K562 (cell line): ENCODE results near the gene TMEM101. TPM values are rescaled to one million over a fixed set of nuclear protein-coding genes. Genes with fewer than 3 reads are reported as not detected.

Source experiments
- ATF3 ChIP-seq, 2 experiments: fragments of 450-650 bp in 1 of 2; sonication (generic) in 1 of 2; formaldehyde crosslinking in 1 of 2; IDR thresholded peaks in 1 of 2; conservative IDR thresholded peaks in 1 of 2; 2 replicates each; pipeline versions ENCODE4 v1.6.1 to v1.8.1; 2016 to 2023; ENCODE audit warnings: mild to moderate bottlenecking in 2 of 2, moderate library complexity in 2 of 2, inconsistent platforms in 1 of 2, missing genetic modification reagents in 1 of 2
- BACH1 ChIP-seq: fragments of 200-800 bp; sonication (Bioruptor generic); IDR thresholded peaks from 2 replicates; pipeline ENCODE4 v1.6.1; 2016; ENCODE audit warnings: missing genetic modification characterization, missing compliant biosample characterization
- BDP1 ChIP-seq: IDR thresholded peaks from 3 replicates; pipeline ENCODE4 v1.6.1; 2011; ENCODE audit not compliant: insufficient read length, insufficient read depth
- DNMT1 ChIP-seq: fragments of 450-650 bp; IDR thresholded peaks from 2 replicates; pipeline ENCODE4 v1.6.1; 2016; ENCODE audit warnings: antibody characterized with exemption, mild to moderate bottlenecking
- KLF13 ChIP-seq: fragments of 450-650 bp; IDR thresholded peaks from 2 replicates; pipeline ENCODE4 v1.6.1; 2016; ENCODE audit warnings: missing genetic modification characterization, low read depth, mild to moderate bottlenecking, missing compliant biosample characterization, moderate library complexity, borderline replicate concordance
- MAZ ChIP-seq, 2 experiments: fragments of 450-650 bp in 1 of 2; sonication (generic) in 1 of 2; formaldehyde crosslinking; IDR thresholded peaks in 1 of 2; conservative IDR thresholded peaks in 1 of 2; 2 replicates each; pipeline versions ENCODE4 v1.4.0 to v1.5.0; 2020; ENCODE audit warnings: mild to moderate bottlenecking in 1 of 2, missing genetic modification reagents in 1 of 2
- MCM2 ChIP-seq: fragments of 450-650 bp; IDR thresholded peaks from 2 replicates; pipeline ENCODE4 v1.6.1; 2017; ENCODE audit warnings: low read depth, mild to moderate bottlenecking
- POLR2AphosphoS5 ChIP-seq: IDR thresholded peaks from 2 replicates; pipeline ENCODE4 v1.6.1; 2011; ENCODE audit warnings: mild to moderate bottlenecking, low read depth, low read length, moderate library complexity; ENCODE audit not compliant: control insufficient read depth, insufficient read depth
- RB1 ChIP-seq: fragments of 450-650 bp; IDR thresholded peaks from 2 replicates; pipeline ENCODE4 v1.6.1; 2017; ENCODE audit warnings: low read depth, mild to moderate bottlenecking
- REST ChIP-seq, 2 experiments: fragments of 450-650 bp; formaldehyde crosslinking in 1 of 2; IDR thresholded peaks; 2 replicates each; pipeline versions ENCODE4 v1.4.0 to v1.6.1; 2014 to 2020; ENCODE audit warnings: mild to moderate bottlenecking in 2 of 2, borderline replicate concordance in 1 of 2, low read depth in 1 of 2
- SMARCA5 ChIP-seq: fragments of 450-650 bp; IDR thresholded peaks from 2 replicates; pipeline ENCODE4 v1.6.1; 2016
- ZNF134 ChIP-seq: fragments of 250-450 bp; sonication (Bioruptor Pico); conservative IDR thresholded peaks from 2 replicates; pipeline ENCODE4 v1.4.0; 2020
- ZNF41 ChIP-seq: fragments of 250-450 bp; sonication (Bioruptor Pico); conservative IDR thresholded peaks from 2 replicates; pipeline ENCODE4 v1.4.0; 2020; ENCODE audit warnings: mild to moderate bottlenecking
- polyA plus RNA-seq, 8 experiments: library from polyadenylated mRNA; depleted of rRNA in 4 of 8; stranded (reverse) in 5 of 8; unstranded in 3 of 8; fragments of >200 nt; fragmentation: Nextera tagmentation in 2 of 8; fragmentation: Illumina TruSeq in 1 of 8; extraction: Ambion mirVana in 2 of 8; extraction: Trizol in 1 of 8; gene quantifications; 2 replicates each; pipeline versions ENCODE4 v1.2.1 to v1.2.3, GENCODE V29; 2011 to 2014; ENCODE audit warnings: inconsistent platforms in 1 of 8, missing spikeins in 1 of 8
- total RNA-seq, 7 experiments: library from RNA; depleted of rRNA in 6 of 7; stranded (reverse); fragments of >200 nt in 6 of 7; fragmentation: Illumina TruSeq in 2 of 7; extraction: Trizol in 2 of 7; gene quantifications; 2 replicates each; pipeline versions ENCODE4 v1.2.1 to v1.2.3, GENCODE V29; 2011 to 2021; ENCODE audit warnings: low replicate concordance in 1 of 7
- TF ChIP-seq, protein P1 (sequence below), 2 experiments: IDR thresholded peaks in 1 of 2; conservative IDR thresholded peaks in 1 of 2; 2 replicates each; pipeline ENCODE4 v1.6.1; 2016; ENCODE audit warnings: low read depth in 2 of 2, mild to moderate bottlenecking in 1 of 2, missing compliant biosample characterization in 1 of 2, missing genetic modification characterization in 1 of 2, moderate library complexity in 1 of 2

The TMEM101 gene
- total and polyA plus RNA-seq, 9 of the 15 experiments (the other 6 are each of a cell fraction or from before 2014, with no cell fraction given): 21.2 to 110 (median 37.8) TPM

DNA sequence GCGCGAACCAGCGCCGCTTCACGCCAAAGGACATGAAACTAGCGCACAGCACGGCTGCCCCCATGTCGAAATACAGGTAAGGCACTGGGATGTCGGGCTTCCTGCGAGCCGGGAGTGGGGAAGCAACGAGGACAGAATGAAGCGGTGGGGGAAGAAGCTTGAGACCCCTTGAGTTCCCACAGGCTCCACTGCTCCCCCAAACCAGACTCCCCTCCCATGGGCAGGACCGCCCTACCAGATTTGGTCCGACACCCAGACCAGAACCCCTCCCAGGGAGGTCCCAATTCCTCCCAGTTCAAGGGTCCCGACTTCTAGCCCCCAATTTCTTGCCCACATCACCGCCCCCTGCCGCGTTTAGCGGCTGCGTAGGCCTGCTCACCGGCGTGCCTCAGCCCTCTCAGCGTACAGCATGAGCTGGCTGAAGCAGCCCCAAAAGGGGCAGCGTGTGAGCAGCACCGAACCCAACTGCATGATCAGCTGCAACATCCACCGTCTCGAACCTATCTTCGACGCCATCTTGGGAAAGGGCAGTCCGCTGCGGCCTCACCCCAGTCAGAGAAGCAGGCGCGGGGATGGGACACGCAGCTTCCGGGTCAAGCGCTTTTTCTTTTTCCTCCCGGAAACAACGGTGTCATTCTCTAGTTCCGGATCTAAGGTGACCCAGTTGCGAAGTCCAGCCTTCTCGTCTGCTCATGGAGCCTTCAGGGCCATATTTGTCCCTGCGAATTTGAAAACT is at the start of gene TMEM101 (continued):
- no peak for TF ChIP-seq MCM2
- TF ChIP-seq MAZ (CRISPR knock-in tag; conservative IDR thresholded peaks at IDR 0.05 in 1 of 2, IDR thresholded peaks at IDR 0.05 in 1 of 2): peak; percentile 54 to 89
- TF ChIP-seq BACH1 (tag): no peak; the same call in 1 of the 2 replicates
- TF ChIP-seq POLR2AphosphoS5: peak; percentile 77
- TF ChIP-seq REST (IDR thresholded peaks at IDR 0.05; ENCODE audit: borderline replicate concordance): no peak
- 0 out of 2 replicates have a peak, but pooled peaks have one; percentile 21 for TF ChIP-seq REST (CRISPR knock-in tag; IDR thresholded peaks at IDR 0.05; ENCODE audit: low read depth)
- peak; percentile 95 for TF ChIP-seq RB1
- TF ChIP-seq, protein P1, sequence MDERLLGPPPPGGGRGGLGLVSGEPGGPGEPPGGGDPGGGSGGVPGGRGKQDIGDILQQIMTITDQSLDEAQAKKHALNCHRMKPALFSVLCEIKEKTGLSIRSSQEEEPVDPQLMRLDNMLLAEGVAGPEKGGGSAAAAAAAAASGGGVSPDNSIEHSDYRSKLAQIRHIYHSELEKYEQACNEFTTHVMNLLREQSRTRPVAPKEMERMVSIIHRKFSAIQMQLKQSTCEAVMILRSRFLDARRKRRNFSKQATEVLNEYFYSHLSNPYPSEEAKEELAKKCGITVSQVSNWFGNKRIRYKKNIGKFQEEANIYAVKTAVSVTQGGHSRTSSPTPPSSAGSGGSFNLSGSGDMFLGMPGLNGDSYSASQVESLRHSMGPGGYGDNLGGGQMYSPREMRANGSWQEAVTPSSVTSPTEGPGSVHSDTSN (CRISPR knock-in tag; IDR thresholded peaks at IDR 0.05; ENCODE audit: low read depth): no peak
- TF ChIP-seq, protein P1 (tag; conservative IDR thresholded peaks at IDR 0.05; ENCODE audit: low read depth): no peak
- no peak for TF ChIP-seq SMARCA5
- TF ChIP-seq BDP1: no peak
- TF ChIP-seq DNMT1: no peak
- TF ChIP-seq ATF3 (IDR thresholded peaks at IDR 0.05): no peak; the same call in 1 of the 2 replicates
- TF ChIP-seq ATF3 (CRISPR knock-in tag; conservative IDR thresholded peaks at IDR 0.05): no peak
- no peak; the same call in 1 of the 2 replicates for TF ChIP-seq ZNF41
- no peak for TF ChIP-seq ZNF134 (CRISPR knock-in tag)
- TF ChIP-seq KLF13 (tag): peak; percentile 37; the same call in 1 of the 2 replicates
